Osteoblast (primary cell): ENCODE measurements around the gene MMP17. TPM values are rescaled to one million over a fixed set of nuclear protein-coding genes. Genes with fewer than 3 reads are reported as not detected.

Source experiments
- DNase-seq: peaks from one replicate; pipeline ENCODE4 v3.0.0; 2011; ENCODE audit warnings: low spot score, mixed read lengths; ENCODE audit not compliant: insufficient read length; ENCODE audit errors: missing footprints
- H2AFZ ChIP-seq: 2 replicates; pipeline ENCODE4 v1.6.0; 2011; ENCODE audit warnings: mild to moderate bottlenecking, low read length
- H3K27ac ChIP-seq: 2 replicates; pipeline ENCODE4 v1.5.1; 2011; ENCODE audit warnings: mild to moderate bottlenecking, low read depth, low read length, moderate library complexity
- H3K27me3 ChIP-seq: 2 replicates; pipeline ENCODE4 v1.6.0; 2012; ENCODE audit warnings: mild to moderate bottlenecking, control low read depth, inconsistent platforms, low read length, moderate library complexity; ENCODE audit not compliant: insufficient read depth
- H3K36me3 ChIP-seq: 2 replicates; pipeline ENCODE4 v1.5.1; 2011; ENCODE audit warnings: mild to moderate bottlenecking, low read length, control low read depth, moderate library complexity; ENCODE audit not compliant: insufficient read depth
- H3K4me1 ChIP-seq: 2 replicates; pipeline ENCODE4 v1.5.1; 2011; ENCODE audit warnings: mild to moderate bottlenecking, low read length, control low read depth, moderate library complexity; ENCODE audit not compliant: insufficient read depth
- H3K4me2 ChIP-seq: 2 replicates; pipeline ENCODE4 v1.6.0; 2011; ENCODE audit warnings: mild to moderate bottlenecking, low read length; ENCODE audit not compliant: insufficient read depth
- H3K4me3 ChIP-seq: fragments of 200-600 bp; sonication (generic); 3 replicates; pipeline ENCODE4 v1.5.1; 2012; ENCODE audit warnings: mild to moderate bottlenecking, low read length, inconsistent platforms; ENCODE audit not compliant: insufficient read depth
- H3K79me2 ChIP-seq: 2 replicates; pipeline ENCODE4 v1.6.0; 2012; ENCODE audit warnings: mild to moderate bottlenecking, low read length, control low read depth, inconsistent platforms; ENCODE audit not compliant: insufficient read depth
- H3K9me3 ChIP-seq: 2 replicates; pipeline ENCODE4 v1.5.1; 2011; ENCODE audit warnings: low read depth, low read length, control low read depth
- H4K20me1 ChIP-seq: 2 replicates; pipeline ENCODE4 v1.6.0; 2012; ENCODE audit warnings: mild to moderate bottlenecking, low read length, control low read depth; ENCODE audit not compliant: insufficient read depth
- total RNA-seq: library from RNA; depleted of rRNA; stranded (reverse); fragments of >200 nt; gene quantifications from 2 replicates; pipeline ENCODE4 v1.2.3, GENCODE V29; 2012
- TF ChIP-seq, protein P1 (sequence below): IDR thresholded peaks from 2 replicates; pipeline ENCODE4 v1.5.1; 2011; ENCODE audit warnings: mild to moderate bottlenecking, low read depth, low read length, moderate library complexity; ENCODE audit errors: extremely low read depth

The MMP17 gene
- total RNA-seq, 1 donor, result 10.5 TPM

DNA sequence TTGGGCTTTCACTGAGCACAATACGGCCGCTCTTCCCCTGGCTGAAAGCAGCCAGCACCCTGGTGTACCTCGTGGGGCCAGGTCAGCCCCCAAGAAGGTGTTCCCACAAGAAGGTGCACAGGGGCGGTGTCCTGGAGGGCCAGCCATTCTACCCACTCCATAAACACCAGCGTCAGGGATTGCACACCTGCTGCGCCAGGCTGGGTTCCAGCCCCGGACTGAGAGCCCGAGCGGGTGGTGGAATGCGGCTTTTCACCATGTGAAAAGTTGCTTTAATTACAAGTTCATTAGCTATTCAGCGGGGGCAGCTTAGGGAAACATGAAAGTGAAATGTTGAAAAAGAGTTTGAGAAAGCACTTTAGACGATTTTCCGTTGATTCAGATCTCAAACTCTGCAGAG is 17.5 kb upstream of the MMP17 start:
- DNase-seq, result peak; percentile 64

DNA sequence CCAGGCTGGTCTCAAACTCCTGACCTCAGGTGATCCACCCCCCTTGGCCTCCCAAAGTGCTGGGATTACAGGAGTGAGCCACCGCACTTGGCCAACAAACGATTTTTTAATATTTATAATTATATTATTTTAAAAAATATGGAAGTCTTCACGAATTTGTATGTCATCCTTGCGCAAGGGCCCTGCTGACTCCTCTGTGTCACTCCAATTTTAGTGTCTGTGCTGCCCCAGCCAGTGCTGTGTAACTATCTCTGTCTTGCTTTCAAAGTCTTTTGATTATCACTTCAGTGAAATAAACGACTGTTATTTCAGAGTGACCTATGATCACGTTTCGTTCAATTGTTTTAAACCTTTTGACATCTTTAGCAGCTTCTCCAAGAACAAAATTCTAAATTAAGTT is 13.1 kb upstream of the MMP17 start:
- no peak for DNase-seq
- Histone ChIP-seq H3K79me2 (no peaks in the 10 kb centered on the region), H3K27me3 (no peaks in the 10 kb centered on the region), H4K20me1 (no peaks in the 10 kb centered on the region), H3K4me2 (no peak overlapping the region), H3K4me3 (no peak overlapping the region), H2AFZ (no peak overlapping the region), H3K4me1 (no peaks in the 10 kb centered on the region), H3K9me3 (no peaks in the 10 kb centered on the region), H3K27ac (no peak overlapping the region), H3K36me3 (no peaks in the 10 kb centered on the region)
- TF ChIP-seq, protein P1, sequence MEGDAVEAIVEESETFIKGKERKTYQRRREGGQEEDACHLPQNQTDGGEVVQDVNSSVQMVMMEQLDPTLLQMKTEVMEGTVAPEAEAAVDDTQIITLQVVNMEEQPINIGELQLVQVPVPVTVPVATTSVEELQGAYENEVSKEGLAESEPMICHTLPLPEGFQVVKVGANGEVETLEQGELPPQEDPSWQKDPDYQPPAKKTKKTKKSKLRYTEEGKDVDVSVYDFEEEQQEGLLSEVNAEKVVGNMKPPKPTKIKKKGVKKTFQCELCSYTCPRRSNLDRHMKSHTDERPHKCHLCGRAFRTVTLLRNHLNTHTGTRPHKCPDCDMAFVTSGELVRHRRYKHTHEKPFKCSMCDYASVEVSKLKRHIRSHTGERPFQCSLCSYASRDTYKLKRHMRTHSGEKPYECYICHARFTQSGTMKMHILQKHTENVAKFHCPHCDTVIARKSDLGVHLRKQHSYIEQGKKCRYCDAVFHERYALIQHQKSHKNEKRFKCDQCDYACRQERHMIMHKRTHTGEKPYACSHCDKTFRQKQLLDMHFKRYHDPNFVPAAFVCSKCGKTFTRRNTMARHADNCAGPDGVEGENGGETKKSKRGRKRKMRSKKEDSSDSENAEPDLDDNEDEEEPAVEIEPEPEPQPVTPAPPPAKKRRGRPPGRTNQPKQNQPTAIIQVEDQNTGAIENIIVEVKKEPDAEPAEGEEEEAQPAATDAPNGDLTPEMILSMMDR, result no peak

More for the DNA sequence above, 17.5 kb upstream of the MMP17 start:
- Histone ChIP-seq H2AFZ (no peak overlapping the region), H3K9me3 (no peaks in the 10 kb centered on the region), H3K27ac (no peak overlapping the region), H3K36me3 (no peaks in the 10 kb centered on the region), H3K79me2 (no peaks in the 10 kb centered on the region), H3K4me2 (no peak overlapping the region), H3K27me3 (no peaks in the 10 kb centered on the region), H4K20me1 (no peaks in the 10 kb centered on the region), H3K4me1 (no peaks in the 10 kb centered on the region), H3K4me3 (no peak overlapping the region)
- TF ChIP-seq, protein P1, result no peak

DNA sequence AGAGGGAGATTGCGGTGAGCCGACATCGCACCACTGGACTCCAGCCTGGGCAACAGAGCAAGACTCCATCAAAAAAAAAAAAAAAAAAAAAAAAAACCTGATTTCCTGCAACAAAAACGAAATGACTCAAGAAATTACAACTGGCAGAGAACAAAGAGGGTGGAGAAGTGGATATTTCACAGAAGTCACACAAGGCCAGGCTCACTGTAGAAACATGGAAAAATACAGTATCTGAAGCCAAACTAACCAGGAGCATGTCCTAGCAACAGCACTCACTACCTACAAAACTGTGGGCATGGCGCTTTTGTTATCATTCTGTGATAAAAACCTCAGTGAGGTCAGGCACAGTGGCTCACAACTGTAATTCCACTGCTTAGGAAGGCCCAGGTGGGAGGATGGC is 11.7 kb upstream of the MMP17 start:
- Histone ChIP-seq H4K20me1 (no peaks in the 10 kb centered on the region), H3K9me3 (no peaks in the 10 kb centered on the region), H3K79me2 (no peaks in the 10 kb centered on the region), H3K4me2 (no peak overlapping the region), H3K4me3 (no peak overlapping the region), H3K36me3 (no peaks in the 10 kb centered on the region), H2AFZ (no peak overlapping the region), H3K4me1 (no peaks in the 10 kb centered on the region), H3K27me3 (no peaks in the 10 kb centered on the region), H3K27ac (no peak overlapping the region)
- TF ChIP-seq, protein P1, result no peak
- DNase-seq, result peak; percentile 18

DNA sequence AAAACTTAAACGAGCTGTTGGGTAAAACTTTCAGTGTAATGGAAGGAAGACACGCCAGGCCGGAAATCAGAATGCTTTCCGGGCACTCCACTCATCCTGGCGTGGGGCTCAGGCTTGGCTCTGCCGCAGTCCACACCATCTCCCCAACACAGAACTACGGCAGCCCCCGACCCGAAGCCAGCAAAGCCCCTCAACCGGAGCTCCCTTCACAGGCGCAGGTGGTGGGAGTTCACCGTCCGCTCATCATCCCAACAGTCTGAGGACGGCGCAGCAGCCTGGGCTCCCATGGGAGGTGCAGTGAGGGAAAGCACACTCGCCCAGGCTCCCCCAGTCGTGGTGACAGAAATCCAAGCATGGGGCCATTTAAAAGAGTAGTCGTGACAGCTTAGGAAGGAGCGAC is 11.0 kb upstream of the MMP17 start:
- Histone ChIP-seq H3K79me2 (no peaks in the 10 kb centered on the region), H3K4me2 (no peak overlapping the region), H3K4me3 (no peak overlapping the region), H3K27me3 (no peaks in the 10 kb centered on the region), H3K4me1 (no peaks in the 10 kb centered on the region), H3K27ac (no peak overlapping the region), H3K36me3 (no peaks in the 10 kb centered on the region), H3K9me3 (no peaks in the 10 kb centered on the region), H4K20me1 (no peaks in the 10 kb centered on the region), H2AFZ (no peak overlapping the region)
- DNase-seq, result peak; percentile 1
- TF ChIP-seq, protein P1, result no peak
